ENCODE measurements around the gene KLK12. TPM values are rescaled to one million over a fixed set of nuclear protein-coding genes. Genes with fewer than 3 reads are reported as not detected.
A peak's percentile ranks its signal among the peaks of the same experiment; 100 is the strongest.
"Not testable (repeated sequence)": the region's sequence is repeated elsewhere in the genome, so short reads cannot be mapped to it uniquely, and the experiment has no call there.

Gene KLK12
- total RNA-seq, 2 experiments from 2014 or later, result not detected

DNA sequence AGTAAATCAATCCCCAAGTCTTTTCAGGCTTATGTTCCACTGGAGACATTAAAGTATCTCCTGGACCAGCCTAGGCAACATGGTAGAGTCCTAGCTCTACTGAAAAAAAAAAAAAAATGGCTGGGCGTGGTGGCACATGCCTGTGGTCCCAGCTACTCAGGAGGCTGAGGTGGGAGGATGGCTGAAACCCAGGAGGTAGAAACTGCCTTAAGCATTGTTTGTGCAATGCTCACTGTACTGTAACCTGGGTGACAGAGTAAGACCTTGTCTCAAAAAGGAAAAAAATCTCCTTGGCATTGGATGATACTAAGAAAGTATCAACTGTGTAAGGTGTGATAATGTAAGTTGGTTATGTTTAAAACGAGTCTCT lies 42.2 kb downstream of the KLK12 start:
- intact Hi-C loops (cut with micrococcal nuclease), result no loop called here
- TF ChIP-seq, protein P1, sequence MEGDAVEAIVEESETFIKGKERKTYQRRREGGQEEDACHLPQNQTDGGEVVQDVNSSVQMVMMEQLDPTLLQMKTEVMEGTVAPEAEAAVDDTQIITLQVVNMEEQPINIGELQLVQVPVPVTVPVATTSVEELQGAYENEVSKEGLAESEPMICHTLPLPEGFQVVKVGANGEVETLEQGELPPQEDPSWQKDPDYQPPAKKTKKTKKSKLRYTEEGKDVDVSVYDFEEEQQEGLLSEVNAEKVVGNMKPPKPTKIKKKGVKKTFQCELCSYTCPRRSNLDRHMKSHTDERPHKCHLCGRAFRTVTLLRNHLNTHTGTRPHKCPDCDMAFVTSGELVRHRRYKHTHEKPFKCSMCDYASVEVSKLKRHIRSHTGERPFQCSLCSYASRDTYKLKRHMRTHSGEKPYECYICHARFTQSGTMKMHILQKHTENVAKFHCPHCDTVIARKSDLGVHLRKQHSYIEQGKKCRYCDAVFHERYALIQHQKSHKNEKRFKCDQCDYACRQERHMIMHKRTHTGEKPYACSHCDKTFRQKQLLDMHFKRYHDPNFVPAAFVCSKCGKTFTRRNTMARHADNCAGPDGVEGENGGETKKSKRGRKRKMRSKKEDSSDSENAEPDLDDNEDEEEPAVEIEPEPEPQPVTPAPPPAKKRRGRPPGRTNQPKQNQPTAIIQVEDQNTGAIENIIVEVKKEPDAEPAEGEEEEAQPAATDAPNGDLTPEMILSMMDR (IDR thresholded peaks at IDR 0.05), result no peak

DNA sequence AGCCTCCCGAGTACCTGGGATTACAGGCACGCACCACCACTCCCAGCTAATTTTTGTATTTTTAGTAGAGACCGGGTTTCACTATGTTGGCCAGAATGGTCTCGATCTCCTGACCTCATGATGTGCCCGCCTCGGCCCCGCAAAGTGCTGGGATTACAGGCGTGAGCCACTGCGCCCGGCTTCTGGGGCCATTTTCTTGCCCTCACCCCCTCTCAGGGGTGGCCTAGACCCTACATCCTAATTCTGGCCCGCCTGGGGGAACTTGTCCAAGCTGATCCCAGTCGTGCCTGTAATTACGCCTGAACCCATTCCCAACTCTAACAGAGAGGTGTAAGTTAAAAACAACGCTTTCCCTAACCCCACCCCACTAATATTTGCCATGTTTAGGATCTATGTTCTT lies 50.4 kb downstream of the KLK12 start:
- CTCF ChIA-PET, POLR2A ChIA-PET: not testable (repeated sequence)

More for the DNA sequence above, 42.2 kb downstream of the KLK12 start:
- H3K36me3 Mint-ChIP-seq (ENCODE audit: low read depth), result no peaks in the 10 kb centered on the region
- CTCF ChIA-PET, result interaction anchor here (1.0 to 1.7 kb wide), 3 partner anchors 24 to 71 kb away, joined by 3 to 4 read pairs (median 3); no protein-coding TSS in a partner anchor
- H3K4me1 Mint-ChIP-seq (ENCODE audit: low read depth), result no peaks in the 10 kb centered on the region
- DNase-seq (no peak), ATAC-seq (no peak)
- H3K27me3 Mint-ChIP-seq, result peaks cover 30% of the 10 kb centered on the region
- no peak overlapping the region for H3K27ac Mint-ChIP-seq
- H3K4me3 Mint-ChIP-seq, result no peak overlapping the region
- H3K9me3 Mint-ChIP-seq, result no peaks in the 10 kb centered on the region
- POLR2A ChIA-PET, result no interaction called here

DNA sequence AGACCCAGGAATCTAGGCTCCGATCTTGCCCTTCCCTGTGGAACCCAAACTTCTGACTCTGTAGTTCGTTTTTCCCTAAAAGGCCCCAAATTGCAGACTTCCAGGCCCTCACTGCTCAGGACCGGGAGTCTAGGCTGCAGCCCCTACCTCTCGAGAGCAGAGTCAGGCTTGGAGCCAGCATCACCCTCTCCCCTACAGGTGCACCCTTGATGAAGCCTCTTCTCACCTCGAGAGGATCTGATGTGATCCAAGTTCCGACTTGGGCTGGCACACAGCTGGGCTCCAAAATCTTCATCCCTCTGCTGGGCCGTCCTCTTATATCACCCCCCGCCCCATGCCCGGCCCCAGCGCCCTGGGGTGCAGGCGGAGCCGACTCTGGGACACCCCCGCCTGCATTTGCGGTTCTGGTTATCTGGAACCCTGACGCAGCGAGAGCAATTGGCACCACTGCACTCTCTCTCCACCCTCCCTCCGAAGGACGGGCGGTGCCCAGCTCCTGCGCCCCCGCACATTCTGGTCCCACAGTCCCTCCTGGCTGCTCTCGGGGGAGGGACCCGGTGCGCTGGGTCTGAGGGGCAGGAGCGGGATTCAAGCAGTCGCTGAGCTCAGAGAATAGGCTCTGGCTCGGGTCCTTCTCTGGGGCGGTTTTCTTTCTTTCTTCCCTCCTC lies 51.0 kb downstream of the KLK12 start, which contains the start of gene KLK7:
Gene KLK7 (minus strand): TSS at position 293 of the 668 bp plus-strand sequence. CDS start 1,518 bp downstream, outside the sequence.
- Mint-ChIP-seq H3K36me3 (ENCODE audit: low read depth) (no peaks in the 10 kb centered on the region), H3K4me1 (ENCODE audit: low read depth) (no peaks in the 10 kb centered on the region), H3K4me3 (no peak within 1 kb of the TSS), H3K9me3 (no peaks in the 10 kb centered on the region), H3K27me3 (peaks cover 34% of the 10 kb centered on the region), H3K27ac (no peak within 1 kb of the TSS)
- intact Hi-C loops (cut with micrococcal nuclease), result no loop called here
- no peak for ATAC-seq
- CTCF ChIA-PET, result no interaction called here
- TF ChIP-seq, protein P1 (IDR thresholded peaks at IDR 0.05), result no peak
- DNase-seq, result peak; percentile 8
- POLR2A ChIA-PET, result no interaction called here

More for the DNA sequence above, 50.4 kb downstream of the KLK12 start:
- H3K27me3 Mint-ChIP-seq, result peaks cover 36% of the 10 kb centered on the region
- H3K36me3 Mint-ChIP-seq (ENCODE audit: low read depth); H3K9me3 Mint-ChIP-seq; H3K27ac Mint-ChIP-seq; H3K4me3 Mint-ChIP-seq; H3K4me1 Mint-ChIP-seq (ENCODE audit: low read depth); DNase-seq; ATAC-seq; intact Hi-C loops (cut with micrococcal nuclease): not testable (repeated sequence)

DNA sequence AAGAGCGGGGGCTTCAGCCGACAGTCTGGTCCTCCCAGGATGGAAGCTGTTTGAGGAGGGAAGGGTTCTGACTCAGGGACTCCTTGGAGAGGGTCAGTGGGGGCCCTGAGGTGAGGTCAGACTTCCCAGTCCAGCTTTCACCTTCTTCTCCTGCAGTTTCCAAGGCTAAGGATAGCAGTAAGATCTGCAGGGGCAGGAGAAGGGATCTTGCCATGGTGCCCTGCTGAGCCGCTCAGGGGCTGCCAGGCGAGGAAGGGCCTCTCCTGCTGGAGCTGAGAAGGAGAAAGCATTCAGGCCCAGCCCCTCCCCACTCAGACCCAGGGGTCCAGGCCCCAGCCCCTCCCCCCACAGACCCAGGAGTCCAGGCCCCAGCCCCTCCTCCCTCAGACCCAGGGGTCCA lies 52.6 kb downstream of the KLK12 start:
- peaks cover 34% of the 10 kb centered on the region for H3K27me3 Mint-ChIP-seq
- H3K4me1 Mint-ChIP-seq (ENCODE audit: low read depth), result no peaks in the 10 kb centered on the region
- no peak overlapping the region for H3K27ac Mint-ChIP-seq
- ATAC-seq, result no peak
- no peak for DNase-seq
- ChIA-PET POLR2A (no interaction called here), CTCF (no interaction called here)
- H3K4me3 Mint-ChIP-seq, result no peak overlapping the region
- no peaks in the 10 kb centered on the region for H3K9me3 Mint-ChIP-seq
- intact Hi-C loops (cut with micrococcal nuclease), result no loop called here
- TF ChIP-seq, protein P1 (IDR thresholded peaks at IDR 0.05), result no peak
- no peaks in the 10 kb centered on the region for H3K36me3 Mint-ChIP-seq (ENCODE audit: low read depth)

DNA sequence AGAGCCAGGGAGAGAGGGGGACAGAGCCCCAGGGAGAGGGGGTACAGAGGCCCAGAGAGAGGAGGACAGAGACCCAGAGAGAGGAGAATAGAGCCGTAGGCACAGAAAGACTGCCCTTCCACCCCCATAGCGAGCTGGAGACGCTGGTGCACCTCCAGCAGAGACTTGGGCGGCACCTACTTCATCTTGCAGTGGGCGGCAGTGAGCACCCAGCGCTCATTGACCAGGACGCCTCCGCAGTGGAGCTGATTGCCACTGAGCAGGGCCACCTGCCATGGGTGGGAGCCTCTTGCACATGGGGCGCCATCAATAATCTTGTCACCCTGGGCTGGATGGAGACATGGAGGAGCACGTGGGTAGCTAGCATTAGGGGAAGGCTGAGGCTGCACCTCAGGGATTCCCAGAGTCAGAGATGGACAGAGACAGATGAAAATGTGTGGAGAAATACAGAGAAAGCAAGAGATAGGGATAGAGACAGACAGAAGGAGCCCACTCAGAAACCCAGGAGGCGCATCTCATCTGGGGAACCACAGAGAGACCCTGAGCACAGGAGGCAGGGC lies 53.1 kb downstream of the KLK12 start:
- H3K4me3 Mint-ChIP-seq, result no peak overlapping the region
- H3K36me3 Mint-ChIP-seq (ENCODE audit: low read depth), result no peaks in the 10 kb centered on the region
- H3K9me3 Mint-ChIP-seq, result no peaks in the 10 kb centered on the region
- intact Hi-C loops (cut with micrococcal nuclease), result no loop called here
- ATAC-seq (no peak), DNase-seq (no peak)
- TF ChIP-seq, protein P1 (IDR thresholded peaks at IDR 0.05), result no peak
- H3K27ac Mint-ChIP-seq, result no peak overlapping the region
- no peaks in the 10 kb centered on the region for H3K4me1 Mint-ChIP-seq (ENCODE audit: low read depth)
- ChIA-PET CTCF (no interaction called here), POLR2A (no interaction called here)
- H3K27me3 Mint-ChIP-seq, result peaks cover 37% of the 10 kb centered on the region

All from activated CD8-positive, alpha-beta T cell treated with anti-CD3 and anti-CD28 coated beads for 36 hours (primary cell).